Right lobe of liver (tissue), 6 donors: Measurements from ENCODE around the gene TBC1D12. TPM values are rescaled to one million over a fixed set of nuclear protein-coding genes. Genes with fewer than 3 reads are reported as not detected.

Experiments used
- ATAC-seq, 4 donors: fragments of 200-7000 bp; cut with Tn5 transposase; one replicate each; pipeline ENCODE4 v1.9.1; 2020; ENCODE audit warnings: mild to moderate bottlenecking in 4 of 4, moderate library complexity in 4 of 4
- DNase-seq, 3 donors: peaks; one replicate each; pipeline ENCODE4 v3.0.0-alpha.2; 2020
- H3K27ac ChIP-seq, 3 donors: fragments of 200-600 bp; one replicate each; pipeline ENCODE4 v1.8.0; 2022
- H3K27me3 ChIP-seq, 2 donors: fragments of 200-600 bp; one replicate each; pipeline ENCODE4 v1.8.0; 2022
- H3K36me3 ChIP-seq, 4 donors: fragments of 200-600 bp; sonication (generic) in 1 of 4; one replicate each; pipeline versions ENCODE4 v1.5.1 to v1.8.0; 2017 to 2022; ENCODE audit warnings: control low read depth in 1 of 4
- H3K4me1 ChIP-seq, 4 donors: fragments of 200-600 bp; sonication (generic) in 1 of 4; one replicate each; pipeline versions ENCODE4 v1.5.1 to v1.8.0; 2017 to 2022; ENCODE audit warnings: control low read depth in 1 of 4
- H3K4me3 ChIP-seq, 3 donors: fragments of 200-600 bp; one replicate each; pipeline ENCODE4 v1.8.0; 2022
- H3K9me3 ChIP-seq, 4 donors: fragments of 200-600 bp; sonication (generic) in 1 of 4; one replicate each; pipeline versions ENCODE4 v1.5.1 to v1.8.0; 2017 to 2022; ENCODE audit warnings: control low read depth in 1 of 4
- CTCF ChIP-seq, 4 donors: fragments of 200-600 bp in 3 of 4; fragments of 450-650 bp in 1 of 4; IDR thresholded peaks; one replicate each; pipeline versions ENCODE4 v1.5.1 to v1.8.0; 2016 to 2022; ENCODE audit warnings: antibody characterized with exemption in 4 of 4, mild to moderate bottlenecking in 2 of 4
- POLR2A ChIP-seq: fragments of 450-650 bp; IDR thresholded peaks from one replicate; pipeline ENCODE4 v1.6.1; 2017; ENCODE audit warnings: antibody characterized with exemption, mild to moderate bottlenecking
- WGBS: methylation state at CpG from one replicate; pipeline ENCODE4 v1.1.6; 2018; ENCODE audit warnings: low coverage, low lambda C conversion rate; ENCODE audit not compliant: insufficient coverage; ENCODE audit errors: missing lambda C conversion rate; 5-methylcytosine and 5-hydroxymethylcytosine counted together
- intact Hi-C, 2 donors: fragments of 100-400 bp; cut with DNase I; formaldehyde crosslinking; loops; one replicate each; pipeline versions ENCODE4 v1.11.2 to v1.14.1; 2022
- total RNA-seq, 6 experiments: library from RNA; depleted of rRNA in 2 of 6; stranded (reverse); fragments of >200 nt in 2 of 6; fragmentation: NEBNext Ultra II Directional in 3 of 6; extraction: Animal tissue kit (Norgen Biotek cat#: 25700) in 3 of 6; gene quantifications; one replicate each; pipeline versions ENCODE4 v1.1.0 to v1.2.4, GENCODE V29; 2016 to 2023
- donor health status: DM: no; HTN: yes; CAD: no.
- donor health status: DM: no; HTN: no; CAD: no.
- donor health status: DM: no; HTN: no; CAD: no.
- donor health status: DM: no; HTN: yes; CAD: no.
- donor health status: DM: no; HTN: yes; CAD: no.

Gene TBC1D12
- total RNA-seq, 6 experiments from 2014 or later: 3.8 to 5.2 (median 4.9) TPM

- TF ChIP-seq POLR2A (no peak), CTCF (IDR thresholded peaks at IDR 0.05) (no peak)
- H3K4me1 ChIP-seq: no peaks in the 10 kb centered on the region
- no peaks in the 10 kb centered on the region for H3K27me3 ChIP-seq
- WGBS: 95% methylated on average over 3 of the region's 3 CpGs
- intact Hi-C loops: no loop called here
- no peaks in the 10 kb centered on the region for H3K36me3 ChIP-seq
- DNase-seq (no peak), ATAC-seq (no peak)
- H3K27ac ChIP-seq: no peak overlapping the region
- no peak overlapping the region for H3K4me3 ChIP-seq
- no peaks in the 10 kb centered on the region for H3K9me3 ChIP-seq
Observed at GRCh38 chr10:94489976-94490788, 87.8 kb downstream of the TBC1D12 start.

- Histone ChIP-seq H3K36me3 (no peaks in the 10 kb centered on the region), H3K9me3 (no peaks in the 10 kb centered on the region), H3K4me3 (no peak overlapping the region), H3K27ac (no peak overlapping the region), H3K27me3 (no peaks in the 10 kb centered on the region), H3K4me1 (no peaks in the 10 kb centered on the region)
- ATAC-seq (no peak), DNase-seq (no peak)
- intact Hi-C loops: no loop called here
- TF ChIP-seq CTCF (IDR thresholded peaks at IDR 0.05): no peak
- TF ChIP-seq POLR2A: no peak
Observed at GRCh38 chr10:94490789-94491039, 88.4 kb downstream of the TBC1D12 start.

- Histone ChIP-seq H3K27ac (no peak overlapping the region), H3K9me3 (no peaks in the 10 kb centered on the region), H3K4me3 (no peak overlapping the region), H3K4me1 (no peaks in the 10 kb centered on the region), H3K27me3 (no peaks in the 10 kb centered on the region), H3K36me3 (no peaks in the 10 kb centered on the region)
- ATAC-seq: no peak
- TF ChIP-seq CTCF (IDR thresholded peaks at IDR 0.05) (no peak), POLR2A (no peak)
- no peak for DNase-seq
- WGBS: 95% methylated on average over 2 of the region's 2 CpGs
- intact Hi-C loops: no loop called here
Observed at GRCh38 chr10:94493463-94493862, 91.1 kb downstream of the TBC1D12 start.

- H3K36me3 ChIP-seq: no peaks in the 10 kb centered on the region
- no peak overlapping the region for H3K27ac ChIP-seq
- intact Hi-C loops: no loop called here
- WGBS: 90% methylated on average over 3 of the region's 4 CpGs
- H3K9me3 ChIP-seq: no peaks in the 10 kb centered on the region
- H3K4me3 ChIP-seq: no peak overlapping the region
- ATAC-seq (no peak), DNase-seq (no peak)
- no peak for TF ChIP-seq POLR2A
- no peak for TF ChIP-seq CTCF (IDR thresholded peaks at IDR 0.05)
- H3K4me1 ChIP-seq: no peaks in the 10 kb centered on the region
- no peaks in the 10 kb centered on the region for H3K27me3 ChIP-seq
Observed at GRCh38 chr10:94496010-94496409, 93.7 kb downstream of the TBC1D12 start.

GRCh38 chr10:94496646-94497045 lies 94.3 kb downstream of the TBC1D12 start:
- no peak for TF ChIP-seq CTCF (IDR thresholded peaks at IDR 0.05)
- no peak for TF ChIP-seq POLR2A
- Histone ChIP-seq H3K27ac (no peak overlapping the region), H3K36me3 (no peaks in the 10 kb centered on the region), H3K9me3 (no peaks in the 10 kb centered on the region), H3K4me3 (no peak overlapping the region), H3K27me3 (no peaks in the 10 kb centered on the region), H3K4me1 (no peaks in the 10 kb centered on the region)
- DNase-seq: no peak
- WGBS: 33% methylated on average over 3 of the region's 3 CpGs
- ATAC-seq: no peak
- intact Hi-C loops: no loop called here
